Inflammatory macrophage (primary cell): ENCODE measurements around the gene SURF4.
"Not testable (repeated sequence)": the region's sequence is repeated elsewhere in the genome, so short reads cannot be mapped to it uniquely, and the experiment has no call there.

Source experiments
- DNase-seq, 2 donors: peaks; one replicate each; pipeline ENCODE4 v3.0.0-alpha.2; 2020 to 2022

The SURF4 gene

GRCh38 chr9:133351526-133351907, 24.3 kb downstream of the SURF4 start:
- no peak for DNase-seq

- DNase-seq, result no peak
These were observed 25.8 kb downstream of the SURF4 start for GRCh38 chr9:133349965-133350616.

- DNase-seq, result no peak
These were observed 26.9 kb downstream of the SURF4 start for GRCh38 chr9:133348718-133349573.

GRCh38 chr9:133347985-133348717, 27.7 kb downstream of the SURF4 start, which contains the start of the genes MED22 and RPL7A:
Gene MED22 (minus strand): TSS chr9:133348131. CDS start chr9:133346662, 1,469 bp downstream.
Gene RPL7A (plus strand): TSS chr9:133348218. CDS start chr9:133348244, 26 bp downstream.
- peak; percentile 98 for DNase-seq

GRCh38 chr9:133347515-133347984, 28.3 kb downstream of the SURF4 start:
- peak; percentile 25 to 44 for DNase-seq

GRCh38 chr9:133346021-133346785, 29.7 kb downstream of the SURF4 start:
- DNase-seq, result no peak

- DNase-seq, result no peak
These were observed 30.3 kb downstream of the SURF4 start for GRCh38 chr9:133345596-133345995.

GRCh38 chr9:133344979-133345378, 30.9 kb downstream of the SURF4 start:
- no peak for DNase-seq

GRCh38 chr9:133344071-133344470, 31.8 kb downstream of the SURF4 start:
- no peak for DNase-seq

- DNase-seq, result no peak
These were observed 33.3 kb downstream of the SURF4 start for GRCh38 chr9:133342570-133342969.

GRCh38 chr9:133342069-133342406, 33.8 kb downstream of the SURF4 start:
- no peak for DNase-seq

GRCh38 chr9:133341369-133342068, 34.3 kb downstream of the SURF4 start:
- peak; percentile 86 to 89 for DNase-seq

- peak in 1 of 2 donors; percentile 24 for DNase-seq
These were observed 34.9 kb downstream of the SURF4 start for GRCh38 chr9:133340916-133341315.

GRCh38 chr9:133340256-133340655, 35.6 kb downstream of the SURF4 start:
- DNase-seq, result peak; percentile 63 to 67

- DNase-seq, result no peak
These were observed 36.2 kb downstream of the SURF4 start for GRCh38 chr9:133339641-133340040.

- peak; percentile 89 to 92 for DNase-seq
These were observed 39.7 kb downstream of the SURF4 start, which contains the start of gene SURF6 for GRCh38 chr9:133335924-133336811. Gene SURF6 (minus strand): TSS chr9:133336188. CDS start chr9:133336132, 56 bp downstream.

- not testable (repeated sequence) for DNase-seq
These were observed 41.0 kb downstream of the SURF4 start for GRCh38 chr9:133334888-133335287.

- no peak for DNase-seq
These were observed 41.7 kb downstream of the SURF4 start for GRCh38 chr9:133334161-133334560.

- no peak for DNase-seq
These were observed 42.3 kb downstream of the SURF4 start for GRCh38 chr9:133333566-133333965.

GRCh38 chr9:133333011-133333410, 42.8 kb downstream of the SURF4 start:
- no peak for DNase-seq

- DNase-seq, result no peak
These were observed 43.5 kb downstream of the SURF4 start for GRCh38 chr9:133332381-133332730.
